GM18868 (cell line): ENCODE data around the gene C1orf159.

ENCODE experiments used
- ATAC-seq: cut with Tn5 transposase; IDR thresholded peaks from one replicate; pipeline ENCODE4 v1.9.1; 2021; ENCODE audit warnings: mild to moderate bottlenecking, moderate library complexity; ENCODE audit not compliant: unreplicated experiment

The C1orf159 gene

DNA sequence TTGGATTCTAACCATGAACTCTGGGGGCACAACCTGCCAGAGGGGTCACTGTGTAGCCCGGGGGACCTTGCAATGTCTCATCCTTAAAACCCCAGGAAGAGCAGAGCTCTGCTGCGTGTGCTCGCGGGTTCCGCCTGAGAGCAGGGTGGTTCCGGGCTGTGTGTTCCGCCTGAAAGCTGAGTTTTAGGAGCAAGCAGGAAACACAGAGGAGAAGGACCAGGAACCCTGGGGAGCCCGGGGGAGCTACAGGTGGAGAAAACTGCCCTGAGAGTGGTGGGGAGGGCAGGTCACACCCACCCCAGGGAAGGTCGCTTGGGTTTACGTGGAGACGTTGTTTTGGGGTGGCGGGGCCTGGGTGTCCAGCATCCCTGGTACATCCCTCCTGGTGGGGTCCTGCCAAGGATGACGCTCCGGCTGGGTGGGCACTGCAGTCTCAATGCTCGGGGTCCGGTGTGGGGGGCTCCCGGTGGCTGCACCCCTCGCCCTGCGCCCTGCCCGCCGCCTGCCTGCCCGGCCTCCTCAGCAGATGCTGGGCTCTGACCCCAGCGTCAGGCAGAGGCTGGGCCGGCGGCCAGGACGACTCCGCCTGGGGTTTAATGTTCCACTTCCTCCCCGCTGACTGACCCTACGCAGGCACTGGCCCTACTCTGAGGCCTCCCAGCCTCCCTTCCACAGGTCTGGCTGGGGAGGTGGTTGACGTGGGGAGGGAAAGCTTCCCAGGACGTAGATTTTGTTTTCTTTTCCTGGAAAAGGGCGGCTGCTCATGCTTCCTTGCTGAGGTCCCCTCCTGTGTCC lies 17.3 kb upstream of the C1orf159 start:
- no peak for ATAC-seq

DNA sequence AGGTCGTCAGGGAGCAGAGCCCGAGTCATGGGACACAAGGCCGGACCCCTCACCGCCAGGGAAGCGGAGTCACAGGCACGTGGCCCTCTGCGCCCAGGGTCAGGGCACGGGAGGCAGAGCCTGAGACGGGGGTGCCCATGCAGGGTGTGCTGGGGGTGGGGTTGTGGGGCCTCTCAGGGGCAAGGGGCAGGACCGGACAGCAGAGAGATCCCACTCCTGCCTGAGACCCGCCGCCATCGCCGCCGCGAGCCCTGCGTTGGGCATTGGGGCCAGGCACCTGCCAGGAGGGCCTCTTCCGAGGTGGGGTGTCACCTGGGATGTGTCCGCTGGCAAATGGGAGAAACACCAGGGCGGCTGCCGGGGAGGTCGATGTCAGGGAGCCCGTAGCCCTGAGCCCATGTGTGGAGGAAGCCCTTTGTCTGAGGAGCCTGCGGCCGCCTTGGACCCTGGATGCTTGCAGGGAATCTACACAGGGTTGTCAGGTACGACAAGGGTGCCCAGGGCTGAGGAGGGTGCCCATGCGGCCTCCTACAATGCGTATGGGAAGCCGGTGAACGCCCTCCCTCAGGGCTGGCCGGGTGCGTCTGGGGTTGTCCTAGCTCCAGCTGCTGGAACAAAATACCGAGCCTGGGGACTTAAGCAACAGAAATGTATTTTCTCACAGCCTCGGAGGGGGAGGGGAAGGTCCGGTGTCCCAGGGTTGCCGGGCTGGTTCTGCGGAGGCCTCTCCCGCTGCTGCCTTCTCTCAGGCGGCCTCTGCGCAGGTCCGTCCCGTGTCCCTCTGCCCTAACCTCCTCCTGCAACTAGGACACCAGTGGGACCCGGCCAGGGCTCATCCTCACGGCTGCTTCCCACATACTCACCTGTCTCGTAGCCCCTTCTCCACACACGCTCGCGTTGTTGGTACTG lies 16.4 kb upstream of the C1orf159 start:
- ATAC-seq: no peak

DNA sequence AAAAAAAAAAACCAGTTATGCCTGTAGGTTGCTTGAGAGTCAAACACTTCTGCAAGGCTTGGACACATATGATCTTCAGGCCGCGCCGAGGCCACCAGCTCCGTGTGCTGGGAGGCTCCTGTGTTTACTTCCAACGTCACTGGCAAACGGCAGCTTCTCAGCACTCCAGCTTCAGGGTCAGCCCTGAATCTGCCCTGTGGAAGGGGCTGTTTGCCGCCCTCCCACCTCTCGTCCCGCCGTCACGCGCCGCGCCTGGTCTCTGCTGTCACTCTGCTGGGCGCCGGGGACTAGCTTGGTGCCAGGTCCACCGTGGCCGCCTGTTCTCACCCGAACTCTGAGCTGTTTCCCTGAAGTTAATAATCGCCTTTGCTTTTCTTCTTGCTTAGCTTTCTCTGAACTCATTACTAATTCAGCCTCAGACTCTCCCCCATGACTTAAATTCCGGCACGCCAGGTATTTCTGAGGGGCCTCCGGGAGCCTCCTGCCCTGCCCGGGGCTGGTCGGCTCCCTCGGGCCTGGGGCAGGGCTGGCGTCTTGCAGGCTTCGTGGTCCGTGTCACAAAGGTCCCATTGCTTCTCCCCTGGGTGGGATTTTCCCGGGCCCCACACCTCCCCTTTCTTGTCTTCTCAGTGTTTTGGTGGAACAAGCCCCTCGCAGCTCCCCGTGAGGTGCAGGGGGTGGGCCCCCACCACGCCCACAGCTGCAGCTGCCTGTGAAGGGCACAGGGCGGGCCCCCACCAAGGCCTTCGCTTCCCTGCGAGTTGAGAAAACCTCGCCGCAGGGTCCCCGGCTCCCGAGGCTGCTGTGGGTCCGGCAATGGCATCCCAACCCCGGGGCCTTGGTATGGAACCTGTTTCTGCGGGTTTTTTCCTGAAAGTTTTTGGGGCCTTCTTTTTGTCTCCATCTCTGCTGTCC lies 14.6 kb upstream of the C1orf159 start:
- ATAC-seq: no peak

DNA sequence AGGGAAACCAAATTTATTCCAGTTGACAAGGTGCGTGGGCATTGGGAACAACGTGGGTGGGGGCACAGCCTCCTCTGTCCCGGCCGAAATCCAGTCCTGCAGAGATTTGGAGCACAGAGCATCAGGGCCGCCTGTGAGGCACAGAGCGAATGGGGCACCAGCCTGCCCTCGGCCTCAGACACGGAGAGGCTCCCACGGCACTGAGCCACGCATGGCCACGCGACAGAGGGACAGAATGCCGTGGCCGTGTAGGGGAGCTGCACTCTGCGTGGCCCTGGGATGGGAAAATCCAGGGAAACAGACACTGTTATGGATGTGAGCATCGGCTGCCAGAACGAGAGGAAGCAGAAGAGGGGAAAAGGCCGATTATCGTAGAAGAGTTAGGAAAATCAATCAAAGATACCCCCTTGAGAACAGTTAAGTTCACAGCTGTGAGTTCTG lies 13.5 kb upstream of the C1orf159 start:
- no peak for ATAC-seq

DNA sequence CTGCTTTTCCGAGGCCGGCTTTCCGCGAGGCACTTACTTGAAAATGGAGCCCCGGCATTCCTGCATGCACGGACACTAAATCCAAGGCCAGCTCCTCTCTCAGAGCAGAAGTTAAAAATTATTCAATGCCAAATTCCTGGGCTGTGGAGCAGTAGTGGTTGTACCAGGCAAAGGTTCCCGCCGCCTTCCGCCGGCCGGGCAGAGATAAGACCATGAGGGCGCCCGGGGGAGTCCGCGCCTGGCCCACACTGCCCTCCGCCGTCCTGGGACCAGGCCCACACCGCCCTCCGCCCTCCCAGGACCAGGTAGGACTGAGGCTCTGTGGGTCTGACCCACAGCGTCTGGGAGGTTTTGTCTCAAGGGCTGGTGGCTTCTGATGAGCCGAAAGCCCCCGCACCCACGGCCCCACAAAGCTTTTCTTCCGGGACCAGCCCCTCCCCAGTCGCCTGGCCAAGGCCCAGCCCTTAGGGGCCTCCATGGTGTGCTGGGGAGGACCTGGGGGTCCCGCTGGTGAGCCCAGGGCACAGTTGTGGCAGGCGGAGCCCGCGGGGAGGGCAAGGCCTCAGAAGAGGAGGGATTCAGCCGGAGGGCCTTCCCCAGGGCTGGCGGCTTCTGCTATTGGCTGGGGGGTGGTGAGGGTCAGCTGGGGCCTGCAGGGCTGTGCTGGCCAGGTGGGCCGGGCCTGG lies 12.7 kb upstream of the C1orf159 start:
- no peak for ATAC-seq

DNA sequence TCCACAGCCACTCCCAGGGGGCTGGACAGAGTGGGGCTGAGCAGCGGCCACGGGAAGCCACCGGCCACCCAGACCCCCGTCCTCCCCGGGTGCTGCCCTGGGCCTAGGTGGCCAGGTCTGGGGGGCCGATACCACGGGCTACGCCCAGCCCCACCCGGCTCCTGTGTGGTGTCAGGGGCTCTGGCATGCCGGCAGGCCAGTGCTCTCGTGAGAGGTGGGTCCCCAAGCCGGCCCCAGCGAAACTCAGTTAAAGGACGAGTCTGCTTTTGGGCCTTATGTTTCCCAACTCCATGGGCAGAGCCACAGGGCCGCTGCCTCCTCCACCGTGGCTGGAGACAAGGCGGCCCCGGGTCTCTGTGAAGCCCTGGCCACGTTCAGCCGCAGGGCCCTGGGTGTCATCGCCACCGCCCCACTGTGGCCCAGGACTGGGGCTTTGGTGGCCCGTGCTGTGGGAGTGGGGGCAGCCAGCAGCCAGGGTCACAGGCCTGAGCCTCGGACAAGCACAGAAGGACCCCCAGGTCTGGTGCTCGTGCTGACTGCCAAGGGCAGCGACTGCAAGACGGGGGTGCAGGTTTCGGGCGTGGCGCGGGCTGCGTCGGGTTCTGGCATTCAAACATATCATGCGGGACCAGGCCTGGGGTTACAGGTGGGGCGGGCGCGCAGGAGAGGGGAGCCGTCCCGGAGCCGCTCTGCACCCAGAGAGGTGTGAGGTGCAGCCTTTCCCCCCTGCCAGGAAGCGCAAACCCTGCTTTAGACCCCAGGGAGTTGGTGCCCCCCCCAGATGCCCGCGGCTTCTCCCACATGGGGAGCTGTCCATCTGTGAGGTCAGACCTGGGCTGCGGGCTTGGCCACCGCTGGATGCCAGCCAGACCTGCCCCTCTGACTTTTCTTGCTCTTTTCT lies 11.9 kb upstream of the C1orf159 start:
- no peak for ATAC-seq

DNA sequence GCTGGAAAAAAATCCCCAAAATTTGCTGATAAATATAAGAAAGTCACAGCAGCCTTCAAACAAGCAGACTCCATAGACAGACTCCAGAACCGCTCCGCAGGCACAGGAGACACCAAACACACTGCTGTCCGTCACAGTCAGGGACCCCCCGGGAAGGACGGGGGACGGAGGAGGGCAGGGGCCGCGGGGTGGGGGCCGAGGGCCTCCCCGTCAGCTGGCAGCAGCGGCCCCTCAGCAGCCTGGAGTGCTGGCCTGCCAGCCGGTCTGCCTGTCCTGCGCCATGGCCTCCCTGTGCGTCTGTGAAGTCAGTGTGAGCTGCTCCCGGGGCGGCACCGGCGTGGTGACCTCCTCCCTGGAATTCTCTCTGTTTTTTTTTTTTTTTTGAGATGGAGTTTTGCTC lies 10.1 kb upstream of the C1orf159 start:
- ATAC-seq: no peak

DNA sequence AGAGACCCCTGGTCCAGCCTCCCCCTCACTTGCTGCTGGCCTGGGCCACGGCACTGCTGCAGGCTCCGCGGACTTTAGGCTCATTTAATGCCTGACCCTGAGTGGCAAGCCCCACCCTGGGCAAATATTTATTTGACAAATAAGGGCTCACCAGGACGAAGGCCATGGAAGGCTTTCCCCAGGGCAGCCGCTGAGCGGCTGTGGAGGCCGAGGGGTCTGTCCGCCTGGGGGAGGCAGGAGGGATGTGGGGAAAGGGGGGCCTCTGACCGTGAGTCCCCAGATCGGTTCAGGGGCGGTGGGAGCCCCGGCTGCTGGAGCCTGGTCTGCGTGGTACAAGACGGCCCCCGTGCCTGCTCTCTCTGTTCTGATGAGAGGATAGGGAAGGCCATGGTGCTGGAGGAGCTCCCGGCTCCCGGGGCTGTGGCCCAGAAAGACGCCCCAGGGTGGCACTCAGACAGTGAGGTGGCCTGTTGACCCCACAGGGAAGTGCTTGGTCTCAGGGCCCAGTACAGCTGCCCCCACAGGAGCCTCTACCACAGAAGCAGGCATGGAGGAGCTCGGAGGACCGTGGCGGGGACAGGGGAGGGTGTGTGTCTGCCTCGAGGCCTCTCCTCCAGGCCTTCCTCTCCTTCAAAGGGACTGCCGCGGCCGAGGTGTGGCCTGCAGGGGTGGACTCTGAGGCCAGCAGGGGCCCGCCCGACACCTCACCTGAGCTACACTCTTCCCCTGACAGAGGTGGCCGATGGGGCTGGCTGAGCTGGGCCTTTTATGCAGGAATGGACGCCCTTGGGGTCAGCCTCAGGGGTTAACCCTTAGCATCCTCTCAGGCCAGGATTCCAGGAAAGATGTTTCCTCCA lies 9.1 kb upstream of the C1orf159 start:
- no peak for ATAC-seq

DNA sequence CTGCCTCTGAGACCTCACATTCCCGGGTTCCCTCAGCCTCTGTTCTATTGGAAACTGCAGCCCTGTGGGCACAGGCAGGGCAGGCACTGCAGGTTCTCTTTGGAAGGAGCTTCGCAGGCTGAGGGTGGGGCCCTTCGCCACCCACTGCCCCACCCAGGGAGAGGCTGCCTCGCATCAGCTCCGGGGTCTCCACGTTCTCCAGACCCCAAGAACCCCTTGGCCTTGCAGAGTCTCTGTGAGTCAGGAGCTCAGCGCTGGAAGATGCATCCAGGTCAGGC lies 8.6 kb upstream of the C1orf159 start:
- no peak for ATAC-seq

DNA sequence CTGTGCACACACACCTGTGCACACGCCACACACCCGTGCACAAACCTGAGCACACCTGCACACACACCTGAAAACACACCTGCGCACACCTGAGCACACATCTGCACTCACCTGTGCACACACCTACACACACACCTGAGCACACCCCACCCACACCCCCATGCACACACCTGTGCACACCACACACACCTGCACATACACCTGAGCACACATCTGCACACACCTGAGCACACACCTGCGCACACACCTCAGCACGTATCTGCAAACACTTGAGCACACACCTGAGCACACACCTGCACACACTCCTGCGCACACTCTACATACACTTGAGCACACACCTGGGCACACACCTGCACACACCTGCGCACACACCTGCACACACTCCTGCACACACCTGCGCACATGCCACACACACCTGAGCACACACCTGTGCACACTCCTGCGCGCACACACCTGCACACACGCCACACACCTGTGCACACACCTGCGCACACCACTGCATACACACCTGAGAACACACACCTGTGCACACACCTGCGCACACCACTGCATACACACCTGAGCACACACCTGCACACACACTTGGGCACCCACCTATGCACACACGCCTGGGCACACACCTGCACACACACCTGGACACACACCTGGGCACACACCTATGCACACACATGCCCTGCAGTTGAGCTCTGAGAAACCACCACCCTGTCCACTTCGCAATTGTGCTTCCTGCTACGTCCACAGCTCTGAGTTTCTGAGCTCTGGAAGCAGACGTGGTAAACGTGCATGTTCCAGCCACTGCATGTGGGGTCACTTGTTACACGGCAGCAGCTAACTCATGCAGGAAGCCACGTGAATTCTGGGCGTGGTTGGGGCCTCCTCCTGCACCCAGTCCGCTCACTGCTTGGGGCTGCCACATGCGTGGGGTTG lies 8.0 kb upstream of the C1orf159 start:
- no peak for ATAC-seq

DNA sequence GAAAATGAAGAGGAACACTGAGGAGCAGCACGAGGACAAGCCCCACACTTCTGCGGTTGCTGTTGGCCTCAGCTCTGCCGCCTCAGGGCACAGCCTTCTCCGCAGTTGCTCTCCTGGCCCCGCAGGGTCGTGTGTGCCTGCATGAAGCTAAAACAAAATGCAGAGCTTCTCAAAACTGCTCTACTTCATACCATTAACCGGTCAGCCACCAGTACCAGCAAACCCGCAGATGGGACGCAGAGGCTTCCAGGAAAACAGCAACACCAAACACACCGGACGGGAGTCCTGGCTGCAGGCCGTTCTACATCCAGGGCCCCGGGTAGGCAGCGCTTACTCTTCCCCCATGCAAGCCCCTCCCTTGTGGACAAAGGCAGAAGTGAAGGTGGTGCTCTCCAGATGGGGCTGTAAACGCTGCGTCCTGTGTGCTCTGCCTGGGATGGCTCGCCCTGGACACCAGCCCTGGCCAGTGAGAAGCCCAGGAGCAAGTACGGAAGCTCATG lies 7.1 kb upstream of the C1orf159 start:
- ATAC-seq: no peak

DNA sequence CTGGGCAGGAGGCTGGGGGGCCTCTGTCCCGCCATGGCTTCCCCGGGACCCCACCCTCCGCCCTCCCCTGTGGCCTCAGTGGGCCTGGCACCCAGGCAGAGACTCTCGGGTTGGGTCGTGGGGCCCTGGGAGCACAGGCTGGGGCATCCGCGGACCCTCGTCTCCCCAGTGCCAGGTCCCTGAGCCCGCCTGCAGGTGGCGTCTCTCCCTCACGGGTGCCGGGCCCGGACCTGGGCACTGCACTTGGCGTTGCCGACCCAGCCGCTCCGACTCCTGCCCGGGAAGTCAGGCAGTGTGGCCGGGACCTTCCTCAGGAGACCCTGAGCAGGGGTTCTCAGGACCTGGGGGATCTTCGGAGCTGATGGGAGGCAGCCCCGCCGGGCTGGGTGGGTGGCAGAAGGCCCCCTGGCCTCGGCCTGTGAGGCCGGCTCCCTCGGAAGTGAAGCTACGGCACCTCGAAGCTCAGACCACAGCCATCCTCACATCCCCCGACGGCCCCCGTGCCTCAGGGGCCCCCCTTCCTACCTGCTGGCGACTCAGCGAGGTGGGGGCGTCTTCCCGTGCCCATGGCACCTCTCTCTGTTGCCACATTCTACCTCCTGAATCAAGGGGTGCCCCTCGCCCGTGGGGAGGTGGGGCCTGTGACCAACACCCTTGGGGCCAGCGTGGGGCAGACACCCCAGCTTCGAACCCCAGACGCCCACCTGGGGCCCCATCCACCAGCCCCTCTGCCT lies 6.4 kb upstream of the C1orf159 start:
- ATAC-seq: peak; percentile 50

DNA sequence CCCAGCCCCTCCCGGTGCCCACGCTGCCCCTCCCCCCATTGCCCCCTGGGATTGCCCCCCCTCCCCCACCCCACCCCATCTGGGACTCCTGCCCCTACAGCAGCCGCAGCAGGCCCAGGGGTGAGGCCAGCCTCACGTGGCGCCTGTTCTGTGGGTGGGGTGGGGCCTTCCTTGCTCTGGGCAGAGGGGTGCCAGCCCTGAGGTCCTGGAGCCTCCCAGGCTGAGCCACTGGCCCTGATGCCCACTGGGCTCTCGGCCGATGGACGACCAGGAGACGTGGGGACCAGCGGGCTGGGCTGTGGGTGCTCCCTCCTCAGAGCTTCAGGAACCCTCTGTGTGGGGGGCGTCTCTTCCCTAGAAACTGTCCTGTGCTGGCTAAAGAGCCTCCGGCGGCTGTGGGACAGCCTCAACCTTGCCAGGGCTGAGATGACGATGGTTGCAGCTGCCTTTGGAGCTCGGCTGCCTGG lies 5.8 kb upstream of the C1orf159 start:
- no peak for ATAC-seq

DNA sequence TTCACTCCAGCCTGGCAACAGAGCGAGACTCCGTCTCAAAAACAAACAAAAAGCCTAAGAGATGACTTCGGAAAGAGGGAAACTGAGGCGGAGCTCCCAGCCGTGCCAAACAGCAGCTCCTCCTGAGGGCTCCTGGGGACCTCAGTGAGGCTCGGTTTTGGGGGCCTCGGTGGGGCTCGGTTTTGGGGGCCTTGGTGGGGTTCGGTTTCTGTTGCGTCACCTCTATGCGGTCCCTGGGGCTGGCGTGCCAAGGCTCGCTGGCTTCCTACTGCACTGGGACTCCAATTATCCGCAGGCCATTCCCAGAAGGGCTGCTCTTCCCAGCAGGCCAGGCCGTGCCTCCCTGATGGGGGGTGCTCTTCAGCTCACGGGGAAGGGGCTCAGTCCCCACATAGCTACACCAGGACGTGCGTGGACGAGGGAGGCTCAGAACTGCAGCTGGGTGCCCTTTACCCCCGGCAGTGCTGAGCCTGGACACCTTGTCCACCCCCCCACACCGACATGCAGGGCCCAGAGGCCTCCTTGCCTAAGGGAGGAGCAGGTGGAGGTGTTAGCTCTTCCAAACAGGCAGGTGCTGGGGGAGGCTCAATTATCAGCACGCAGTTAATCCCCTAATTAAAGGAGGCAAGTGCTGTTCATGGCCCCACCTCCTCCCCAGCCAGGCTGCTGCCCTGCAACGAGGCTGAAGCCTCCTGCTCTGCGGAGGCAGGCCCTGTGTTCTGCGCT lies 5.1 kb upstream of the C1orf159 start:
- ATAC-seq: no peak

DNA sequence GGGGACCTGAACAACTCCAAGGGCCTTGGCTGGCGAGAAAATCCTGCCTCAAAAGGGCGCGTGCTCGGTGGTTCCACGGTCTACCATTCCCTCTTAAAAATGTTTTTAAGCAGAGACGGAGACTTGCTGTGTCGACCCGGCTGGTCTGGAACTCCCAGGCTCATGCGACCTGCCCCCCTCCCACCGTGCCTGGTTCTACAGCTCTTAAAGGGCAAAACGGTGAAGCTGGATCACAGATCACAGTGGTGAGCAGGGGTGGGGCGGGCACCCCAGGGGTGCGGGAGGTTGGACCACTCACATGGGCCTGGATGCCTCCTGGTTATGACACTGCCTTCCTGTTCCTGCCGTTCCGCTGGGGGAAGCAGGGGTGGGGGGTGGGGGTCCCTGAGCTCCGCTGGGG lies 4.2 kb upstream of the C1orf159 start:
- no peak for ATAC-seq

DNA sequence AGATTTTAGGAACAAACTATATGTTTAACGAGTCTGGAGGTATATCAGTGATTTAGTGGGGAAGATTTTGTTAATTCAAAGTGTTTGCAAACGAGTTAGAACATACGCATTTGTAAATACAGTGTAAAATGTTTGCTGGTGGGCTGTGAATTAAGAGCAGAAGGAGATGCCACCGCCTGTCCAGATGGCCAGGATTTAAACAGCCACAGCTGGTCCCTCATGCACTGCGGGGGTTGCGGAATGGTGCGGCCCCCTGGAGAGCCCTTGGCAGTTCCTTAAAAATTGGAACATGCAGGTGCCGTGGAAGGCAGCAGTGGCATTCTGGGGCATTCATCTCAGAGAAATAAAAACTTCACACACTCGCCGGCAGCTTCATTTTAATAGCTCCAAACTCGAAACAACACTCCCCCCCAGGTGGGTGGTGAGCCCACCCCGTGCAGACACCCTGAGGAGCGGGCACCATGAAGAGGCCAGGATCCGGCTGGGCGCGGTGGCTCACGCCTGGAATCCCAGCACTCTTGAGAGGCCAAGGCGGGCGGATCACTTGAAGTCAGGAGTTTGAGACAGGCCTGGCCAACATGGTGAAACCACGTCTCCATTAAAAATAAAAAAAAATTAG lies 3.5 kb upstream of the C1orf159 start:
- ATAC-seq: no peak
